ENCODE measurements around the gene SNORC.

The SNORC gene

DNA sequence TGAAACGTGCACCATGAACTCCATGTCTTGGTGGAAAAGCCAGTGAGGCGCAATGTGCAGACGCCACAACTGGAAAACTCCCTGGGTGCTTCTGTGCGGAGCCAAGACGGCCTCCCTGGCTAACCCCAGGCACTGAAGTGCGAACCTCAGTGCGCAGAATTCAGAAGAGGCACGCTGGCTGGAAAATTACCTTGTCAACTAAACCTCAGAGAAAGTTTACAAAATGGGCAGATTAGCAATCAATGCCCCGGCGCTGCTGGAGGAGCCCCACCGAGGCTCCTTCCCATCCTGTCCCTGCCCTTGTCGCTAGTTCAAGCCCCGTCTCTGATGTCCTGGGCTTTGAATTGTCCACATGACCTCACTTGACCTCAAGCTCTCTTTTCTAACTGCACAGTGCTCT lies 22.2 kb downstream of the SNORC start:
- H3K36me3 ChIP-seq (replicated peaks in 1 of 2; ENCODE audit: control insufficient read depth in 2 of 2, insufficient read depth in 2 of 2, low read length in 2 of 2) = no peaks in the 10 kb centered on the region
- H2AFZ ChIP-seq (ENCODE audit: low read length) = no peak overlapping the region
- H3K79me1 ChIP-seq (ENCODE audit: low read depth, low read length) = no peaks in the 10 kb centered on the region
- no peak overlapping the region for H3K9ac ChIP-seq (ENCODE audit: low read depth, low read length, poor library complexity)
- H3K4me3 ChIP-seq (ENCODE audit: low read length in 2 of 2) = no peak overlapping the region
- no peak overlapping the region for H4K91ac ChIP-seq (ENCODE audit: low read depth, low read length, poor library complexity)
- peaks cover 6 to 10% of the 10 kb centered on the region in 2 donors for H3K4me1 ChIP-seq (ENCODE audit: control insufficient read depth in 2 of 2, insufficient read depth in 1 of 2, low read depth in 1 of 2, low read length in 2 of 2)
- no peaks in the 10 kb centered on the region for H3K9me3 ChIP-seq (replicated peaks in 1 of 2; ENCODE audit: control insufficient read depth in 2 of 2, insufficient read depth in 1 of 2, low read depth in 1 of 2, low read length in 2 of 2)
- no peaks in the 10 kb centered on the region for H3K27me3 ChIP-seq (ENCODE audit: control insufficient read depth in 3 of 3, insufficient read depth in 3 of 3, low read depth in 1 of 3, low read length in 3 of 3)
- no peak overlapping the region for H2BK120ac ChIP-seq (ENCODE audit: low read depth, low read length)
- no peak overlapping the region for H3K4me2 ChIP-seq (ENCODE audit: insufficient read depth, low read length, poor library complexity, severe bottlenecking)
- no peak overlapping the region for H3K4ac ChIP-seq (ENCODE audit: low read length)
- no peak overlapping the region for H2BK5ac ChIP-seq (ENCODE audit: low read length)
- no peak overlapping the region for H2BK12ac ChIP-seq (ENCODE audit: low read length)
- DNase-seq (ENCODE audit: low spot score) = no peak
- H3K18ac ChIP-seq (ENCODE audit: low read length) = peak overlapping the region; percentile 42
- H2BK15ac ChIP-seq (ENCODE audit: low read length) = peak overlapping the region; percentile 45
- no peak overlapping the region for H3K27ac ChIP-seq (replicated peaks; ENCODE audit: low read length)
- H3K23ac ChIP-seq (ENCODE audit: low read depth, low read length, poor library complexity) = no peak overlapping the region
- H3K14ac ChIP-seq (ENCODE audit: low read length) = no peak overlapping the region
- no peak overlapping the region for H4K8ac ChIP-seq (ENCODE audit: low read depth, low read length)
- H2AK5ac ChIP-seq (ENCODE audit: low read depth, low read length) = peak overlapping the region; percentile 36
- WGBS, 2 donors (ENCODE audit: extremely low coverage in 2 of 2, insufficient read length in 2 of 2, insufficient replicate concordance in 1 of 2) = no CpG with 5 or more reads among the region's 13 CpGs

GRCh38 chr2:232892843-232893242 lies 22.8 kb downstream of the SNORC start:
- no peaks in the 10 kb centered on the region for H3K27me3 ChIP-seq (ENCODE audit: control insufficient read depth in 3 of 3, insufficient read depth in 3 of 3, low read depth in 1 of 3, low read length in 3 of 3)
- H3K79me1 ChIP-seq (ENCODE audit: low read depth, low read length) = no peaks in the 10 kb centered on the region
- H3K27ac ChIP-seq (replicated peaks; ENCODE audit: low read length) = no peak overlapping the region
- no peak overlapping the region for H2BK12ac ChIP-seq (ENCODE audit: low read length)
- H3K23ac ChIP-seq (ENCODE audit: low read depth, low read length, poor library complexity) = peak overlapping the region; percentile 3
- no peak overlapping the region for H4K91ac ChIP-seq (ENCODE audit: low read depth, low read length, poor library complexity)
- no peak overlapping the region for H4K8ac ChIP-seq (ENCODE audit: low read depth, low read length)
- peak overlapping the region; percentile 60 for H2BK15ac ChIP-seq (ENCODE audit: low read length)
- H3K4me3 ChIP-seq (ENCODE audit: low read length in 2 of 2) = no peak overlapping the region
- peaks cover 6 to 10% of the 10 kb centered on the region in 2 donors for H3K4me1 ChIP-seq (ENCODE audit: control insufficient read depth in 2 of 2, insufficient read depth in 1 of 2, low read depth in 1 of 2, low read length in 2 of 2)
- no peak overlapping the region for H3K4me2 ChIP-seq (ENCODE audit: insufficient read depth, low read length, poor library complexity, severe bottlenecking)
- no peak overlapping the region for H3K14ac ChIP-seq (ENCODE audit: low read length)
- H3K9me3 ChIP-seq (replicated peaks in 1 of 2; ENCODE audit: control insufficient read depth in 2 of 2, insufficient read depth in 1 of 2, low read depth in 1 of 2, low read length in 2 of 2) = no peaks in the 10 kb centered on the region
- H3K4ac ChIP-seq (ENCODE audit: low read length) = no peak overlapping the region
- no peak overlapping the region for H2BK5ac ChIP-seq (ENCODE audit: low read length)
- no peak overlapping the region for H2AFZ ChIP-seq (ENCODE audit: low read length)
- H2AK5ac ChIP-seq (ENCODE audit: low read depth, low read length) = peak overlapping the region; percentile 71
- H2BK120ac ChIP-seq (ENCODE audit: low read depth, low read length) = no peak overlapping the region
- H3K36me3 ChIP-seq (replicated peaks in 1 of 2; ENCODE audit: control insufficient read depth in 2 of 2, insufficient read depth in 2 of 2, low read length in 2 of 2) = no peaks in the 10 kb centered on the region
- WGBS, 2 donors (ENCODE audit: extremely low coverage in 2 of 2, insufficient read length in 2 of 2, insufficient replicate concordance in 1 of 2) = no CpG with 5 or more reads among the region's 20 CpGs
- no peak overlapping the region for H3K9ac ChIP-seq (ENCODE audit: low read depth, low read length, poor library complexity)
- no peak overlapping the region for H3K18ac ChIP-seq (ENCODE audit: low read length)
- DNase-seq (ENCODE audit: low spot score) = no peak

DNA sequence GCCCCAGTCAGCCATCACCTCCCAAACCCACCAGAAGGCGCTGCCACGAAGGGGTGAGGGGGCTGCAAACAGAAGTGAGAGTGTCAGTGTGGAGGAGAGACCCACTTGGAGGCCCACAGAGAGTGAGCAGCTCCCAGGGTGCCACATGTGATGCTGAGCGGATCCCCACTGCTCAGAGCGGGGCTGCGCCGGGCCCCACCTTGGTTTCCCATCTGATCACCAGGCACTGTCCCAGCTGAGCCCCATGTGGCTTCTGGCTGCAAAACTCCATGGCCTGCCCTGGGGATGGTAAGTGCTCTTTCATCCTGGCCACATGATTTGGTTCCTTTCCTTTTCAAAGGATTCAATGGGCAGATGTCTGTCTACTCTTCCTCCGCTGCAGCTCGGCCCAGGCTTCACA lies 23.8 kb downstream of the SNORC start:
- H3K14ac ChIP-seq (ENCODE audit: low read length) = no peak overlapping the region
- H2BK5ac ChIP-seq (ENCODE audit: low read length) = no peak overlapping the region
- no peak overlapping the region for H2BK15ac ChIP-seq (ENCODE audit: low read length)
- H2BK120ac ChIP-seq (ENCODE audit: low read depth, low read length) = no peak overlapping the region
- H3K27me3 ChIP-seq (ENCODE audit: control insufficient read depth in 3 of 3, insufficient read depth in 3 of 3, low read depth in 1 of 3, low read length in 3 of 3) = no peaks in the 10 kb centered on the region
- H3K9ac ChIP-seq (ENCODE audit: low read depth, low read length, poor library complexity) = no peak overlapping the region
- no peak overlapping the region for H4K8ac ChIP-seq (ENCODE audit: low read depth, low read length)
- H3K4ac ChIP-seq (ENCODE audit: low read length) = no peak overlapping the region
- H2AFZ ChIP-seq (ENCODE audit: low read length) = peak overlapping the region; percentile 32
- no peak overlapping the region for H4K91ac ChIP-seq (ENCODE audit: low read depth, low read length, poor library complexity)
- H3K9me3 ChIP-seq (replicated peaks in 1 of 2; ENCODE audit: control insufficient read depth in 2 of 2, insufficient read depth in 1 of 2, low read depth in 1 of 2, low read length in 2 of 2) = no peaks in the 10 kb centered on the region
- peaks cover 6 to 10% of the 10 kb centered on the region in 2 donors for H3K4me1 ChIP-seq (ENCODE audit: control insufficient read depth in 2 of 2, insufficient read depth in 1 of 2, low read depth in 1 of 2, low read length in 2 of 2)
- H3K79me1 ChIP-seq (ENCODE audit: low read depth, low read length) = no peaks in the 10 kb centered on the region
- H2BK12ac ChIP-seq (ENCODE audit: low read length) = no peak overlapping the region
- no peak overlapping the region for H3K4me2 ChIP-seq (ENCODE audit: insufficient read depth, low read length, poor library complexity, severe bottlenecking)
- H2AK5ac ChIP-seq (ENCODE audit: low read depth, low read length) = no peak overlapping the region
- no peak overlapping the region for H3K4me3 ChIP-seq (ENCODE audit: low read length in 2 of 2)
- WGBS, 2 donors (ENCODE audit: extremely low coverage in 2 of 2, insufficient read length in 2 of 2, insufficient replicate concordance in 1 of 2) = no CpG with 5 or more reads among the region's 8 CpGs
- no peak overlapping the region for H3K23ac ChIP-seq (ENCODE audit: low read depth, low read length, poor library complexity)
- H3K36me3 ChIP-seq (replicated peaks in 1 of 2; ENCODE audit: control insufficient read depth in 2 of 2, insufficient read depth in 2 of 2, low read length in 2 of 2) = no peaks in the 10 kb centered on the region
- DNase-seq (ENCODE audit: low spot score) = no peak
- H3K27ac ChIP-seq (replicated peaks; ENCODE audit: low read length) = no peak overlapping the region
- peak overlapping the region; percentile 68 for H3K18ac ChIP-seq (ENCODE audit: low read length)

GRCh38 chr2:232894251-232894650 lies 24.2 kb downstream of the SNORC start:
- Histone ChIP-seq H3K9me3 (replicated peaks in 1 of 2; ENCODE audit: control insufficient read depth in 2 of 2, insufficient read depth in 1 of 2, low read depth in 1 of 2, low read length in 2 of 2) (no peaks in the 10 kb centered on the region), H2AFZ (ENCODE audit: low read length) (peak overlapping the region; percentile 32), H3K27me3 (ENCODE audit: control insufficient read depth in 3 of 3, insufficient read depth in 3 of 3, low read depth in 1 of 3, low read length in 3 of 3) (no peaks in the 10 kb centered on the region), H3K14ac (ENCODE audit: low read length) (no peak overlapping the region), H2BK15ac (ENCODE audit: low read length) (no peak overlapping the region), H3K36me3 (replicated peaks in 1 of 2; ENCODE audit: control insufficient read depth in 2 of 2, insufficient read depth in 2 of 2, low read length in 2 of 2) (no peaks in the 10 kb centered on the region), H3K4me2 (ENCODE audit: insufficient read depth, low read length, poor library complexity, severe bottlenecking) (no peak overlapping the region), H2BK12ac (ENCODE audit: low read length) (no peak overlapping the region), H3K9ac (ENCODE audit: low read depth, low read length, poor library complexity) (no peak overlapping the region), H2BK5ac (ENCODE audit: low read length) (no peak overlapping the region), H4K8ac (ENCODE audit: low read depth, low read length) (no peak overlapping the region), H3K4me1 (ENCODE audit: control insufficient read depth in 2 of 2, insufficient read depth in 1 of 2, low read depth in 1 of 2, low read length in 2 of 2) (peaks cover 6 to 10% of the 10 kb centered on the region in 2 donors), H2BK120ac (ENCODE audit: low read depth, low read length) (no peak overlapping the region), H3K27ac (replicated peaks; ENCODE audit: low read length) (no peak overlapping the region), H3K4ac (ENCODE audit: low read length) (no peak overlapping the region), H3K4me3 (ENCODE audit: low read length in 2 of 2) (no peak overlapping the region), H2AK5ac (ENCODE audit: low read depth, low read length) (no peak overlapping the region), H3K79me1 (ENCODE audit: low read depth, low read length) (no peaks in the 10 kb centered on the region), H3K18ac (ENCODE audit: low read length) (peak overlapping the region; percentile 68), H4K91ac (ENCODE audit: low read depth, low read length, poor library complexity) (no peak overlapping the region), H3K23ac (ENCODE audit: low read depth, low read length, poor library complexity) (no peak overlapping the region)
- DNase-seq (ENCODE audit: low spot score) = no peak
- no CpG with 5 or more reads among the region's 9 CpGs for WGBS, 2 donors (ENCODE audit: extremely low coverage in 2 of 2, insufficient read length in 2 of 2, insufficient replicate concordance in 1 of 2)

All from neuronal stem cell (in vitro differentiated cells).